Panc1 (cell line): ENCODE results near the gene FAM184B. TPM values are rescaled to one million over a fixed set of nuclear protein-coding genes. Genes with fewer than 3 reads are reported as not detected.

Experiments
- ATAC-seq: fragments of 200-7000 bp; cut with Tn5 transposase; 2 replicates; pipeline ENCODE4 v1.9.1; 2020; ENCODE audit warnings: mild to moderate bottlenecking, moderate library complexity
- BruUV-seq: library from RNA; stranded (reverse); fragments of 400-500 nt; replicated peaks from 2 replicates; lab custom pipeline; 2021; lab: Mats Ljungman, UMichigan
- CTCF ChIA-PET: fragments of 300-600 bp; sonication (Branson Sonifier 250); formaldehyde crosslinking; loops from one replicate; lab custom pipeline; 2022; ENCODE audit warnings: antibody characterized with exemption; lab: Charles Lee
- POLR2A ChIA-PET: fragments of 300-600 bp; sonication (Branson Sonifier 250); formaldehyde crosslinking; loops from one replicate; lab custom pipeline; 2022; ENCODE audit warnings: antibody characterized with exemption; lab: Charles Lee
- DNase-seq: peaks from one replicate; pipeline ENCODE4 v3.0.0-alpha.2; 2010; ENCODE audit warnings: low read depth, low spot score
- H3K27ac ChIP-seq: 2 replicates; pipeline ENCODE4 v1.5.1; 2011; ENCODE audit warnings: mild to moderate bottlenecking, low read length, inconsistent platforms
- H3K27me3 ChIP-seq: fragments of 200-500 bp; sonication (Bioruptor generic); 2 replicates; pipeline ENCODE4 v1.6.0; 2014; ENCODE audit warnings: low read length, inconsistent platforms; ENCODE audit not compliant: control insufficient read depth, insufficient read depth
- H3K36me3 ChIP-seq: fragments of 200-500 bp; sonication (Bioruptor generic); 2 replicates; pipeline ENCODE4 v1.5.1; 2014; ENCODE audit warnings: inconsistent platforms, mild to moderate bottlenecking, low read length, moderate library complexity; ENCODE audit not compliant: control insufficient read depth, insufficient read depth
- H3K4me1 ChIP-seq: 2 replicates; pipeline ENCODE4 v1.5.1; 2011; ENCODE audit warnings: inconsistent platforms, mild to moderate bottlenecking, low read length, moderate library complexity; ENCODE audit not compliant: control insufficient read depth, insufficient read depth
- H3K4me3 ChIP-seq, 2 experiments: 2 replicates each; pipeline ENCODE4 v1.5.1; 2011 to 2012; ENCODE audit warnings: low read depth in 2 of 2, low read length in 2 of 2, mild to moderate bottlenecking in 2 of 2, inconsistent platforms in 1 of 2, moderate library complexity in 1 of 2
- H3K9me3 ChIP-seq: fragments of 200-500 bp; sonication (Bioruptor generic); 2 replicates; pipeline ENCODE4 v1.5.1; 2014; ENCODE audit warnings: low read depth, mild to moderate bottlenecking, inconsistent platforms, low read length, moderate library complexity; ENCODE audit not compliant: control insufficient read depth, insufficient read depth
- CTCF ChIP-seq: fragments of 450-650 bp; IDR thresholded peaks from 2 replicates; pipeline ENCODE4 v1.5.1; 2017; ENCODE audit warnings: mild to moderate bottlenecking
- POLR2AphosphoS5 ChIP-seq: IDR thresholded peaks from 2 replicates; pipeline ENCODE4 v1.6.1; 2012; ENCODE audit warnings: mild to moderate bottlenecking, low read depth, low read length, moderate library complexity
- REST ChIP-seq, 2 experiments: IDR thresholded peaks; 2 replicates each; pipeline ENCODE4 v1.6.1; 2011 to 2012; ENCODE audit warnings: low read depth in 2 of 2, control low read depth in 1 of 2, low read length in 1 of 2, mild to moderate bottlenecking in 1 of 2, moderate library complexity in 1 of 2; ENCODE audit not compliant: insufficient read depth in 1 of 2
- SIN3A ChIP-seq: IDR thresholded peaks from 2 replicates; pipeline ENCODE4 v1.6.1; 2012; ENCODE audit warnings: low read depth, mild to moderate bottlenecking, low read length, moderate library complexity, borderline replicate concordance; ENCODE audit not compliant: insufficient read depth
- TCF7L2 ChIP-seq: IDR thresholded peaks from 2 replicates; pipeline ENCODE4 v1.6.1; 2011; ENCODE audit warnings: mild to moderate bottlenecking, low read depth, low read length, inconsistent platforms
- in situ Hi-C: cut with HindIII; loops from 2 replicates; pipeline ENCODE4 v1.10.0; 2016; ENCODE audit warnings: low sequenced_read_pairs, low pct_unique_long_range_greater_than_20kb
- intact Hi-C: fragments of 100-400 bp; cut with micrococcal nuclease; formaldehyde crosslinking; loops from one replicate; pipeline ENCODE4 v1.10.0; 2022; ENCODE audit not compliant: unreplicated experiment
- total RNA-seq: library from RNA; stranded (reverse); gene quantifications from one replicate; pipeline ENCODE4 v1.2.1, GENCODE V29; 2021; ENCODE audit not compliant: unreplicated experiment

FAM184B gene
- total RNA-seq, 1 experiment from 2014 or later = 0.03 TPM

GRCh38 chr4:17647927-17648326 lies 133.5 kb downstream of the FAM184B start:
- intact Hi-C loops (no loop called here), in situ Hi-C loops (no loop called here)
- ATAC-seq (peak; percentile 74; the same call in 1 of the 2 replicates), DNase-seq (no peak)
- no peaks in the 10 kb centered on the region for H3K9me3 ChIP-seq
- TF ChIP-seq POLR2AphosphoS5 (no peak), SIN3A (no peak), TCF7L2 (no peak), REST (IDR thresholded peaks at IDR 0.05; ENCODE audit: insufficient read depth in 1 of 2, low read depth in 2 of 2, low read length in 1 of 2) (no peak), CTCF (no peak; the same call in 1 of the 2 replicates)
- POLR2A ChIA-PET = no interaction called here
- no peaks in the 10 kb centered on the region for H3K27me3 ChIP-seq
- CTCF ChIA-PET = no interaction called here
- H3K4me3 ChIP-seq = no peak overlapping the region
- H3K36me3 ChIP-seq = no peaks in the 10 kb centered on the region
- no TSS peak for BruUV-seq
- H3K4me1 ChIP-seq = no peaks in the 10 kb centered on the region
- H3K27ac ChIP-seq = no peak overlapping the region

GRCh38 chr4:17647176-17647806 lies 134.1 kb downstream of the FAM184B start:
- in situ Hi-C loops (no loop called here), intact Hi-C loops (no loop called here)
- ChIA-PET POLR2A (no interaction called here), CTCF (no interaction called here)
- no peaks in the 10 kb centered on the region for H3K36me3 ChIP-seq
- BruUV-seq = no TSS peak
- ATAC-seq = no peak; the same call in 1 of the 2 replicates
- H3K27me3 ChIP-seq = no peaks in the 10 kb centered on the region
- TF ChIP-seq TCF7L2 = no peak
- H3K27ac ChIP-seq = no peak overlapping the region
- no peaks in the 10 kb centered on the region for H3K9me3 ChIP-seq
- no peak for DNase-seq
- no peaks in the 10 kb centered on the region for H3K4me1 ChIP-seq
- no peak overlapping the region for H3K4me3 ChIP-seq

GRCh38 chr4:17646693-17647092 lies 134.7 kb downstream of the FAM184B start:
- in situ Hi-C loops = no loop called here

More at GRCh38 chr4:17646693-17647092, 134.7 kb downstream of the FAM184B start:
- ChIA-PET CTCF (no interaction called here), POLR2A (no interaction called here)
- Histone ChIP-seq H3K36me3 (no peaks in the 10 kb centered on the region), H3K27ac (no peak overlapping the region), H3K27me3 (no peaks in the 10 kb centered on the region), H3K4me3 (no peak overlapping the region), H3K4me1 (no peaks in the 10 kb centered on the region), H3K9me3 (no peaks in the 10 kb centered on the region)
- no TSS peak for BruUV-seq
- TF ChIP-seq SIN3A = no peak
- TF ChIP-seq REST (IDR thresholded peaks at IDR 0.05; ENCODE audit: insufficient read depth in 1 of 2, low read depth in 2 of 2, low read length in 1 of 2) = no peak
- TF ChIP-seq POLR2AphosphoS5 = no peak
- TF ChIP-seq CTCF = no peak
- TF ChIP-seq TCF7L2 = no peak
- ATAC-seq (no peak), DNase-seq (no peak)
- intact Hi-C loops = no loop called here
